Left forelimb (tissue), 1 donor: ENCODE data around the gene KRTDAP.
A peak's percentile ranks its signal among the peaks of the same experiment; 100 is the strongest.

Experiments
- DNase-seq: peaks from one replicate; pipeline ENCODE4 v3.0.0-alpha.2; 2018; ENCODE audit warnings: low spot score

KRTDAP gene

GRCh38 chr19:35512831-35513627, 22.8 kb upstream of the KRTDAP start:
- no peak for DNase-seq

- no peak for DNase-seq
These were observed 21.1 kb upstream of the KRTDAP start for GRCh38 chr19:35511337-35511736.

- DNase-seq, result no peak
These were observed 20.3 kb upstream of the KRTDAP start for GRCh38 chr19:35510626-35510964.

- DNase-seq, result peak; percentile 77
These were observed 19.8 kb upstream of the KRTDAP start for GRCh38 chr19:35509861-35510625.

GRCh38 chr19:35509018-35509652, 18.9 kb upstream of the KRTDAP start:
- DNase-seq, result no peak

- DNase-seq, result no peak
These were observed 17.9 kb upstream of the KRTDAP start for GRCh38 chr19:35508129-35508528.

GRCh38 chr19:35507561-35507960, 17.3 kb upstream of the KRTDAP start:
- DNase-seq, result no peak

GRCh38 chr19:35506011-35506410, 15.7 kb upstream of the KRTDAP start:
- DNase-seq, result no peak

GRCh38 chr19:35502751-35503150, 12.5 kb upstream of the KRTDAP start:
- no peak for DNase-seq

- no peak for DNase-seq
These were observed 11.4 kb upstream of the KRTDAP start for GRCh38 chr19:35501684-35502083.

- DNase-seq, result no peak
These were observed 10.3 kb upstream of the KRTDAP start for GRCh38 chr19:35500611-35501010.

GRCh38 chr19:35498984-35499527, 8.8 kb upstream of the KRTDAP start:
- DNase-seq, result no peak

- DNase-seq, result no peak
These were observed 8.0 kb upstream of the KRTDAP start for GRCh38 chr19:35498220-35498619.

GRCh38 chr19:35497406-35497805, 7.1 kb upstream of the KRTDAP start:
- no peak for DNase-seq

GRCh38 chr19:35495107-35496064, 5.1 kb upstream of the KRTDAP start:
- DNase-seq, result no peak

- DNase-seq, result no peak
These were observed 3.7 kb upstream of the KRTDAP start for GRCh38 chr19:35493971-35494370.

GRCh38 chr19:35491836-35492360, 1.6 kb upstream of the KRTDAP start:
- DNase-seq, result no peak

GRCh38 chr19:35488677-35489076, 1.6 kb downstream of the KRTDAP start:
- no peak for DNase-seq

- no peak for DNase-seq
These were observed 2.5 kb downstream of the KRTDAP start for GRCh38 chr19:35487656-35488182.

- DNase-seq, result no peak
These were observed 4.0 kb downstream of the KRTDAP start for GRCh38 chr19:35486268-35486708.
